K562 (cell line): ENCODE data around the gene AARSD1. TPM values are rescaled to one million over a fixed set of nuclear protein-coding genes. Genes with fewer than 3 reads are reported as not detected.
A peak's percentile ranks its signal among the peaks of the same experiment; 100 is the strongest.

ENCODE experiments used
- ATAC-seq: fragments of 200-7000 bp; cut with Tn5 transposase; 3 replicates; pipeline ENCODE4 v1.9.1; 2020; ENCODE audit warnings: moderate library complexity
- Bru-seq: library from RNA; stranded (reverse); fragments of 400-500 nt; gene quantifications from one replicate; lab custom pipeline; 2021; lab: Mats Ljungman, UMichigan
- BruChase-seq, 2 experiments: library from RNA; stranded (reverse); fragments of 400-500 nt; gene quantifications; one replicate each; lab custom pipeline; 2021; lab: Mats Ljungman, UMichigan
- BruUV-seq: library from RNA; stranded (reverse); fragments of 400-500 nt; replicated peaks from 2 replicates; lab custom pipeline; 2021; lab: Mats Ljungman, UMichigan
- CTCF ChIA-PET: fragments of 300-600 bp; formaldehyde crosslinking; extraction: SDS; loops from one replicate; lab custom pipeline; 2021; ENCODE audit warnings: low intra/inter-chr PET ratio; lab: Yijun Ruan, JAX
- POLR2A ChIA-PET: fragments of 300-600, 350-650 bp; sonication (Branson Sonifier 250); formaldehyde crosslinking; extraction: SDS; loops from one replicate; lab custom pipeline; 2021; ENCODE audit warnings: antibody characterized with exemption, inconsistent platforms; lab: Yijun Ruan, JAX
- DNase-seq, 4 experiments: peaks; one replicate each; pipeline versions ENCODE4 v3.0.0 to v3.0.0-alpha.2; 2011 to 2018; ENCODE audit warnings: low spot score in 3 of 4, mixed read lengths in 3 of 4; ENCODE audit errors: extremely low read depth in 1 of 4
- FAIRE-seq: peaks from 2 replicates; lab custom pipeline; 2011; peaks lifted over from hg19 to GRCh38; lab: Jason Lieb, UNC
- H2AFZ ChIP-seq: 2 replicates; pipeline ENCODE4 v1.6.0; 2011; ENCODE audit warnings: low read depth, low read length, control low read depth, inconsistent platforms
- H3K27ac ChIP-seq: fragments of 200-600 bp; 3 replicates; pipeline ENCODE4 v1.8.0; 2011; ENCODE audit warnings: low read depth, mild to moderate bottlenecking, control low read depth, inconsistent platforms, low read length, moderate library complexity, mixed read lengths; ENCODE audit errors: extremely low read depth
- H3K27me3 ChIP-seq, 2 experiments: fragments of 300-600 bp in 1 of 2; 2 replicates in 1 of 2; 3 replicates in 1 of 2; pipeline versions ENCODE4 v1.6.0 to v1.8.0; 2011; ENCODE audit warnings: inconsistent platforms in 2 of 2, low read length in 2 of 2, mild to moderate bottlenecking in 1 of 2, mixed read lengths in 1 of 2, moderate library complexity in 1 of 2; ENCODE audit not compliant: control insufficient read depth in 2 of 2, insufficient read depth in 2 of 2
- H3K36me3 ChIP-seq: fragments of 300-600 bp; 3 replicates; pipeline ENCODE4 v1.8.0; 2011; ENCODE audit warnings: mild to moderate bottlenecking, low read length, inconsistent platforms; ENCODE audit not compliant: control insufficient read depth, insufficient read depth
- H3K4me1 ChIP-seq, 2 experiments: fragments of 200-600 bp in 1 of 2; replicated peaks in 1 of 2; 2 replicates in 1 of 2; 3 replicates in 1 of 2; pipeline versions ENCODE4 v1.5.1 to v1.8.0; 2011; ENCODE audit warnings: inconsistent platforms in 2 of 2, low read length in 2 of 2, mild to moderate bottlenecking in 1 of 2, mixed read lengths in 1 of 2, moderate library complexity in 1 of 2; ENCODE audit not compliant: control insufficient read depth in 2 of 2, insufficient read depth in 2 of 2
- H3K4me2 ChIP-seq: 2 replicates; pipeline ENCODE4 v1.6.1; 2011; ENCODE audit warnings: low read length, control low read depth, inconsistent platforms, mixed read lengths; ENCODE audit not compliant: insufficient read depth
- H3K4me3 ChIP-seq: fragments of 200-600 bp; sonication (generic), shearing (Covaris generic); 2 replicates; pipeline ENCODE4 v1.5.1; 2016; ENCODE audit warnings: control low read depth, inconsistent platforms
- H3K79me2 ChIP-seq: fragments of 200-600 bp; 3 replicates; pipeline ENCODE4 v1.8.0; 2011; ENCODE audit warnings: low read length, inconsistent platforms; ENCODE audit not compliant: control insufficient read depth, insufficient read depth
- H3K9ac ChIP-seq, 2 experiments: 2 replicates each; pipeline versions ENCODE4 v1.6.0 to v1.6.1; 2011; ENCODE audit warnings: low read depth in 2 of 2, low read length in 2 of 2, control low read depth in 1 of 2, inconsistent platforms in 1 of 2, mild to moderate bottlenecking in 1 of 2, mixed read lengths in 1 of 2; ENCODE audit not compliant: insufficient read depth in 1 of 2
- H3K9me1 ChIP-seq: one replicate; pipeline ENCODE4 v1.6.0; 2011; ENCODE audit warnings: inconsistent platforms, mild to moderate bottlenecking, low read length, moderate library complexity; ENCODE audit not compliant: control insufficient read depth, insufficient read depth
- H3K9me3 ChIP-seq: replicated peaks from 2 replicates; pipeline ENCODE4 v1.5.1; 2011; ENCODE audit warnings: low read depth, low read length, inconsistent platforms; ENCODE audit not compliant: control insufficient read depth, insufficient read depth
- H4K20me1 ChIP-seq: replicated peaks from 2 replicates; pipeline ENCODE4 v1.6.1; 2011; ENCODE audit warnings: low read length, inconsistent platforms, mixed read lengths; ENCODE audit not compliant: control insufficient read depth, insufficient read depth
- ATF7 ChIP-seq: fragments of 450-650 bp; IDR thresholded peaks from 2 replicates; pipeline ENCODE4 v1.7.1; 2014; ENCODE audit warnings: mild to moderate bottlenecking, moderate library complexity
- CBFB ChIP-seq: sonication (generic); formaldehyde crosslinking; IDR thresholded peaks from 2 replicates; pipeline ENCODE4 v1.4.0; 2020; ENCODE audit warnings: mild to moderate bottlenecking, missing genetic modification reagents
- CBX1 ChIP-seq: sonication (generic); IDR thresholded peaks from 2 replicates; pipeline ENCODE4 v1.6.1; 2016; ENCODE audit warnings: antibody characterized with exemption, low read depth, mild to moderate bottlenecking
- POLR2H ChIP-seq: IDR thresholded peaks from 2 replicates; pipeline ENCODE4 v1.6.1; 2016; ENCODE audit warnings: missing genetic modification characterization, low read depth, mild to moderate bottlenecking, control low read depth, missing compliant biosample characterization, moderate library complexity
- PTBP1 ChIP-seq: fragments of 200-400 bp; formaldehyde crosslinking; IDR thresholded peaks from 2 replicates; pipeline ENCODE4 v1.6.1; 2017; ENCODE audit warnings: low read depth, low read length
- SMC3 ChIP-seq: conservative IDR thresholded peaks from 2 replicates; pipeline ENCODE4 v1.6.1; 2011; ENCODE audit warnings: low read depth, low read length, improper control_type of control experiment; ENCODE audit not compliant: insufficient read depth
- USF1 ChIP-seq: sonication (generic); formaldehyde crosslinking; IDR thresholded peaks from 2 replicates; pipeline ENCODE4 v1.9.0; 2022; ENCODE audit warnings: mild to moderate bottlenecking, missing genetic modification reagents
- ZNF165 ChIP-seq: fragments of 250-450 bp; sonication (Bioruptor Pico); IDR thresholded peaks from 2 replicates; pipeline ENCODE4 v1.4.0; 2020; ENCODE audit warnings: borderline replicate concordance
- WGBS: fragments of 100-300 bp; shearing (Covaris generic); methylation state at CpG from one replicate; pipeline ENCODE4 v1.1.6; 2016; ENCODE audit warnings: low coverage, mixed read lengths; ENCODE audit not compliant: insufficient coverage; ENCODE audit errors: missing lambda C conversion rate; 5-methylcytosine and 5-hydroxymethylcytosine counted together
- in situ Hi-C: fragments of 300-500 bp; cut with MboI; formaldehyde crosslinking; loops from 4 replicates; pipeline ENCODE4 v1.15.0; 2018; ENCODE audit warnings: inconsistent platforms, mixed read lengths
- intact Hi-C: fragments of 100-400 bp; cut with micrococcal nuclease; formaldehyde crosslinking; loops from 2 replicates; pipeline ENCODE4 v1.14.2; 2022
- long read RNA-seq, 3 experiments: library from polyadenylated mRNA in 2 of 3; library from RNA in 1 of 3; unstranded in 2 of 3; stranded (forward) in 1 of 3; transcript quantifications; one replicate each; pipeline ENCODE4 v2.0.0, GENCODE V29; 2019 to 2022
- polyA minus RNA-seq, 3 experiments: library from RNA; depleted of rRNA, polyadenylated mRNA; stranded (reverse); fragments of >200 nt; gene quantifications; 2 replicates each; pipeline ENCODE4 v1.2.3, GENCODE V29; 2011
- polyA plus RNA-seq, 8 experiments: library from polyadenylated mRNA; depleted of rRNA in 4 of 8; stranded (reverse) in 5 of 8; unstranded in 3 of 8; fragments of >200 nt; fragmentation: Nextera tagmentation in 2 of 8; fragmentation: Illumina TruSeq in 1 of 8; extraction: Ambion mirVana in 2 of 8; extraction: Trizol in 1 of 8; gene quantifications; 2 replicates each; pipeline versions ENCODE4 v1.2.1 to v1.2.3, GENCODE V29; 2011 to 2014; ENCODE audit warnings: inconsistent platforms in 1 of 8, missing spikeins in 1 of 8
- total RNA-seq, 7 experiments: library from RNA; depleted of rRNA in 6 of 7; stranded (reverse); fragments of >200 nt in 6 of 7; fragmentation: Illumina TruSeq in 2 of 7; extraction: Trizol in 2 of 7; gene quantifications; 2 replicates each; pipeline versions ENCODE4 v1.2.1 to v1.2.3, GENCODE V29; 2011 to 2021; ENCODE audit warnings: low replicate concordance in 1 of 7
- TF ChIP-seq, protein P1 (sequence below): fragments of 250-450 bp; sonication (Bioruptor Pico); IDR thresholded peaks from 2 replicates; pipeline ENCODE4 v1.5.0; 2021; ENCODE audit warnings: mild to moderate bottlenecking, moderate library complexity

Gene AARSD1
- 277 and 420 TPM in 2 replicates for total RNA-seq (2011; cell fraction: chromatin; rRNA removed; ENCODE audit: low replicate concordance)
- total RNA-seq (2011; cell fraction: nucleolus; rRNA removed) = 213 and 237 TPM in 2 replicates
- 221 and 229 TPM in 2 replicates for total RNA-seq (2011; cell fraction: nucleoplasm; rRNA removed)
- total RNA-seq (2014; rRNA removed) = 65.3 and 68.6 TPM in 2 replicates
- 57.8 and 61.9 TPM in 2 replicates for total RNA-seq (2014; rRNA removed; fragmentation: Illumina TruSeq; extraction: Trizol)
- total RNA-seq (2015; rRNA removed; fragmentation: Illumina TruSeq; extraction: Trizol) = 56.9 and 57.4 TPM in 2 replicates
- 56.8 and 60.7 TPM in 2 replicates for total RNA-seq (2021)
- 58.1 and 98.5 TPM in 2 replicates for polyA plus RNA-seq (2011; rRNA removed)
- 45.3 and 56.2 TPM in 2 replicates for polyA plus RNA-seq (2011; cell fraction: cytosol; rRNA removed)
- 109 and 138 TPM in 2 replicates for polyA plus RNA-seq (2011; cell fraction: nucleus; rRNA removed)
- 59.7 and 71.1 TPM in 2 replicates for polyA plus RNA-seq (2012)
- polyA plus RNA-seq (2014; fragmentation: Illumina TruSeq; extraction: Trizol) = 67.8 and 75.1 TPM in 2 replicates
- polyA plus RNA-seq (2014; fragmentation: Nextera tagmentation; extraction: Ambion mirVana) = 10 to 100 TPM; 51.7 to 91.5 TPM
- 96.2 and 97.9 TPM in 2 replicates for polyA plus RNA-seq (2014; rRNA removed)
- 52.6 and 91.8 TPM in 2 replicates for polyA minus RNA-seq (2011; rRNA and poly(A)+ RNA removed)
- polyA minus RNA-seq (2011; cell fraction: cytosol; rRNA and poly(A)+ RNA removed) = 19.5 and 27.7 TPM in 2 replicates
- polyA minus RNA-seq (2011; cell fraction: nucleus; rRNA and poly(A)+ RNA removed) = 52.2 and 56.8 TPM in 2 replicates
- percentile 91 among the genes with signal in this experiment for Bru-seq, nascent RNA
- BruChase-seq, experiment 1, labeled RNA remaining after a 2-hour chase = percentile 78 among the genes with signal in this experiment
- percentile 90 among the genes with signal in this experiment for BruChase-seq, experiment 2, labeled RNA remaining after a 6-hour chase
- long read RNA-seq, experiment 1, transcript AARSD1-202 (12 exons, 1,322 nt) = major isoform, 58 of 93 reads
- long read RNA-seq, experiment 1, partial matches to known transcripts = 8 of 93 reads
- long read RNA-seq, experiment 1, other reads (novel, unspliced or antisense) = 24 of 93 reads
- long read RNA-seq, experiment 2, transcript AARSD1-202 (12 exons, 1,322 nt) = major isoform, 28 of 52 reads
- long read RNA-seq, experiment 2, partial matches to known transcripts = 3 of 52 reads
- long read RNA-seq, experiment 2, other reads (novel, unspliced or antisense) = 19 of 52 reads
- long read RNA-seq, experiment 3, transcript AARSD1-202 (12 exons, 1,322 nt) = major isoform, 52 of 66 reads
- long read RNA-seq, experiment 3, partial matches to known transcripts = 1 of 66 reads
- long read RNA-seq, experiment 3, other reads (novel, unspliced or antisense) = 12 of 66 reads

- BruUV-seq = TSS peak; percentile 97
- H3K79me2 ChIP-seq = peaks cover 43% of the 10 kb centered on the region
- DNase-seq = peak; percentile 79 to 97 (median 86)
- peak within 1 kb of the TSS; percentile 98 for H3K4me2 ChIP-seq
- peaks cover 3 to 10% of the 10 kb centered on the region in 2 experiments; a peak in 4 of 5 replicates for H3K4me1 ChIP-seq
- ChIA-PET POLR2A (interaction anchor here (0.5 to 2.6 kb wide), 9 partner anchors 10 to 292 kb away, joined by 3 to 9 read pairs (median 3); partner anchors contain the start of gene VPS25), CTCF (interaction anchor here (0.6 kb wide), 1 partner anchor 32 kb away, joined by 4 read pairs; no protein-coding TSS in a partner anchor)
- peaks cover 41% of the 10 kb centered on the region for H3K36me3 ChIP-seq
- H3K9ac ChIP-seq = peak within 1 kb of the TSS; percentile 94 to 95
- no peaks in the 10 kb centered on the region for H4K20me1 ChIP-seq
- H3K27me3 ChIP-seq = no peaks in the 10 kb centered on the region
- H3K4me3 ChIP-seq = peak within 1 kb of the TSS; percentile 67
- intact Hi-C loops = loop anchor here (1.0 kb wide), 1 partner anchor 34 kb away; the partner anchor contains the start of gene RPL27
- under 1% methylated on average over 43 of the region's 43 CpGs for WGBS
- FAIRE-seq = peak; percentile 99
- ATAC-seq = peak; percentile 94
- H2AFZ ChIP-seq = peak within 1 kb of the TSS; percentile 97
- in situ Hi-C loops = no loop called here
- no peaks in the 10 kb centered on the region for H3K9me1 ChIP-seq
- no peaks in the 10 kb centered on the region for H3K9me3 ChIP-seq
- peak within 1 kb of the TSS; percentile 86 for H3K27ac ChIP-seq
- 0 out of 2 replicates have a peak, but pooled peaks have one; percentile 30 for TF ChIP-seq CBX1
- peak; percentile 52; the same call in 1 of the 2 replicates for TF ChIP-seq CBFB
- no peak for TF ChIP-seq PTBP1
- TF ChIP-seq, protein P1, sequence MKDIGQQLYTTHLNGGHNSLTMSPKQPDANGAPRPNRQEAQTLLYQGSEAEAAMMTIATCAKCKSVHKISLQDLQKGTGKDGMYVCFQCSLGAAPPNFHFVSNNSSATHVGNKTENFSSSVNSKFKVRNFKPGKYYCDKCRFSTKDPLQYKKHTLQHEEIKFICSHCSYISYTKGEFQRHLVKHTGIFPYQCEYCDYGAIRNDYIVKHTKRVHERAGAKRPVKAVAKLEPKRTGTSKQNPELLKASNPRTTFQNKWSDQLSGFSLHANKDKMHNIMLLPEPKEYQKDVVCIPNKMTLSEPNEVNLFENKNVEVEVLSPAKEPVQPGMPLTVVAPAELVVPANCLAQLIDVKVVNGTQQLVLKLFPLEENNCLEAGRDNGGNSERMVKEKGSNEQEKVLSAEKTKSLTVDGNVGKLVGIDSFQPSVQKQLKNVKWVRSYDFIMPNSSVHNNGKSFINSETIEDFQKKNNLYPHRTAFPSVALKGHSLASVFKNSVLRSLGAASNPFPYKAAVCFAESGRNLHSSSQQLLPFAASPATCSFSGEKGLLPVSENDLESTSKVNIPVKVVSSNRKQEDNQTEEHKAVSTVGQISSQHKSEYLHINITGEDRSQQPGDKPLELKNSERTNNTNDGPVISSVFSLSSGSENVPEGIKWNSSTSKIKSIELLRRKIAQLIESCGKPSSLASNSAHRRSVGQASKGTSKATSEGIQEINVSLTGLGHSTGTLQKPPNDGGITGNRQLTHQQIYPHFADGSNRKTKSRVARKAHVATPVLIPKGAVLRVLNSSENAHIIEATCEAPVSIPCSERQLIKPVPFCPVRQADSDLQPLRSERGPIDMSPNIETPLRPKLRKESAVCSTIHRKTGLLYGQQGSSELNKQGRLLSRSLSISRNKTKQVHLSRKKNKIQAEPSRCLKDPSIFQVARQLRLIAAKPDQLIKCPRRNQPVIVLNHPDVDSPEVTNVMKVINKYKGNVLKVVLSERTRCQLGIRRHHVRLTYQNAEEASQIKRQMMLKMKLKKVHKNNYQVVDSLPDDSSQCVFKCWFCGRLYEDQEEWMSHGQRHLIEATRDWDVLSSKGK (CRISPR knock-in tag) = no peak
- 0 out of 2 replicates have a peak, but pooled peaks have one; percentile 45 for TF ChIP-seq POLR2H (tag)
- TF ChIP-seq SMC3 = 0 out of 2 replicates have a peak, but pooled peaks have one; percentile 2
- no peak for TF ChIP-seq ZNF165
- no peak for TF ChIP-seq USF1
- peak; percentile 75 for TF ChIP-seq ATF7
These were observed at the start of gene AARSD1 for GRCh38 chr17:42964161-42964932. TSS of gene AARSD1 (minus strand) at chr17:42964454. CDS start at chr17:42964440, 14 bp downstream.
